Measurements from ENCODE around the gene UST.
"Not testable (repeated sequence)": the region's sequence is repeated elsewhere in the genome, so short reads cannot be mapped to it uniquely, and the experiment has no call there.

The UST gene

DNA sequence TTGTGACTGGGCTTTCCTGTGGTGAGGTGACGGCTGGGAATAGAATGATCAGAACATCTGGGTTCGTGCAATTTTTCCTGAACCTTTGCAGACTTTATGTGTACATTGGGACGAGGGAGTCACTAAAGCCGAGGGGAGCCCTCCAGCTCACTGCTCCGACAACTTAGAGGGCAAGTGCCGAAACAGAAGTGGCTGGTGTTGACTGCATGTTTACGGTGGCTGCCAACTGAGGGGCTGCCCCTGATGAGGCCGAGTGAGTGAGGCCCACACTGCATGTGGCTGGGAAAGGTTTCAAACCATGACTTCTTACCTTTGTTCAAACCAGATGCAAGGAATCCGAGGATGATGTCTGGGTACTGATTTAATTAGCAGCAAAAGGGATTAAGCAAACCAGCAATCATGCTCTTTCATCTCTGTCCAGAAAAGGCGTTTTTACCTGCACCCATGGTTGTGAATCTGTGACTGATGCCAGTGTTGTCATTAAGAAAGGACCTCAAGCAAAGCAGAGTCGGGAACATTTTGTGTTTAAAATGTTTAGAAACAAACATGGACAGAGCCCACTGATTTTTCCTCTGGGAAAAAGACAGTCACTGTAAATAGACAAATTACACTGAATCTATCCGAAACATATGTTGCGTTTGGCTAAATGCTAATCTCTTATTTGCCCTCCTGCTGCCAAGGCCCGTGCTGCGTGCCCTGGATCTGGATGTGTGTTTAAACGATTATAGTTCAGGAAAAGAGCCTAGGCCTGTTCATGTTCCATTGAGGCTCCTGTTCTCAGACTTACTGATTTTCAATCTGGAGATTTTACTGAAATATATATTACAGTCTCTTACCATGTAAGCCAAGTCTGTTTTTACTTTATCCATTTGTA is 105.1 kb downstream of the UST start:
- no peaks in the 10 kb centered on the region for H3K36me3 ChIP-seq (ENCODE audit: low read length)
- H4K20me1 ChIP-seq (ENCODE audit: low read depth, low read length), result no peaks in the 10 kb centered on the region
- H3K9me2 ChIP-seq (replicated peaks; ENCODE audit: insufficient read depth, low read length), result no peaks in the 10 kb centered on the region
- H3K27me3 ChIP-seq (ENCODE audit: low read length), result no peaks in the 10 kb centered on the region
- H2AFZ ChIP-seq (ENCODE audit: low read depth, low read length, severe bottlenecking), result no peak overlapping the region
- no peaks in the 10 kb centered on the region for H3F3A ChIP-seq (ENCODE audit: insufficient read depth)
- H3K27ac ChIP-seq (ENCODE audit: low read depth, low read length), result no peak overlapping the region
- H3K79me2 ChIP-seq (ENCODE audit: insufficient read depth, low read length), result no peaks in the 10 kb centered on the region
- no peak overlapping the region for H3K9ac ChIP-seq (ENCODE audit: low read length)
- no peak for TF ChIP-seq EZH2phosphoT487 (conservative IDR thresholded peaks at IDR 0.05; ENCODE audit: low read length)
- TF ChIP-seq, protein P1, sequence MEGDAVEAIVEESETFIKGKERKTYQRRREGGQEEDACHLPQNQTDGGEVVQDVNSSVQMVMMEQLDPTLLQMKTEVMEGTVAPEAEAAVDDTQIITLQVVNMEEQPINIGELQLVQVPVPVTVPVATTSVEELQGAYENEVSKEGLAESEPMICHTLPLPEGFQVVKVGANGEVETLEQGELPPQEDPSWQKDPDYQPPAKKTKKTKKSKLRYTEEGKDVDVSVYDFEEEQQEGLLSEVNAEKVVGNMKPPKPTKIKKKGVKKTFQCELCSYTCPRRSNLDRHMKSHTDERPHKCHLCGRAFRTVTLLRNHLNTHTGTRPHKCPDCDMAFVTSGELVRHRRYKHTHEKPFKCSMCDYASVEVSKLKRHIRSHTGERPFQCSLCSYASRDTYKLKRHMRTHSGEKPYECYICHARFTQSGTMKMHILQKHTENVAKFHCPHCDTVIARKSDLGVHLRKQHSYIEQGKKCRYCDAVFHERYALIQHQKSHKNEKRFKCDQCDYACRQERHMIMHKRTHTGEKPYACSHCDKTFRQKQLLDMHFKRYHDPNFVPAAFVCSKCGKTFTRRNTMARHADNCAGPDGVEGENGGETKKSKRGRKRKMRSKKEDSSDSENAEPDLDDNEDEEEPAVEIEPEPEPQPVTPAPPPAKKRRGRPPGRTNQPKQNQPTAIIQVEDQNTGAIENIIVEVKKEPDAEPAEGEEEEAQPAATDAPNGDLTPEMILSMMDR (IDR thresholded peaks at IDR 0.05; ENCODE audit: insufficient read depth, low read length, poor library complexity, severe bottlenecking), result no peak
- no peak overlapping the region for H3K4me2 ChIP-seq (ENCODE audit: low read depth, low read length, poor library complexity, severe bottlenecking)
- no peaks in the 10 kb centered on the region for H3K9me3 ChIP-seq (ENCODE audit: insufficient read depth, low read length)
- no peak overlapping the region for H3K4me3 ChIP-seq (ENCODE audit: insufficient read depth, low read length, poor library complexity, severe bottlenecking)

DNA sequence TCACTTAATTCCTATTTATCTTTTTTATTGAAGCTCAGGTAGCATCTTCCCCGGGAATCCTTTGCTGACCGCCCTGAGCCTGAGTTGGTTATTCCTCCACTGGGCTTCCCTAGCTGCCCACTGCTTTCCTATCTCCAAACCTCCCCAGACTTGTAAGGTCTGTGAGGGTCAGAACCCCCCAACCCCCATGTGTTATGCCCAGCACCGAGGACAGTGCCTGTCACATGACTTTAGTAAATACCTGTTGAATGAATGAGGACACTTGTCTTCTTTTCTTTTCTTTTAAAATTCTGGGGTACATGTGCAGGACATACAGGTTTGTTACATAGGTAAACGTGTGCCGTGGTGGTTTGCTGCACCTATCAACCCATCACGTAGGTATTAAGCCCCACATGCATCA is 105.9 kb downstream of the UST start:
- no peak overlapping the region for H3K27ac ChIP-seq (ENCODE audit: low read depth, low read length)
- no peaks in the 10 kb centered on the region for H3K9me2 ChIP-seq (replicated peaks; ENCODE audit: insufficient read depth, low read length)
- no peak overlapping the region for H3K9ac ChIP-seq (ENCODE audit: low read length)
- H4K20me1 ChIP-seq (ENCODE audit: low read depth, low read length), result no peaks in the 10 kb centered on the region
- H3K79me2 ChIP-seq (ENCODE audit: insufficient read depth, low read length), result no peaks in the 10 kb centered on the region
- TF ChIP-seq EZH2phosphoT487 (conservative IDR thresholded peaks at IDR 0.05; ENCODE audit: low read length), result no peak
- TF ChIP-seq, protein P1 (IDR thresholded peaks at IDR 0.05; ENCODE audit: insufficient read depth, low read length, poor library complexity, severe bottlenecking), result no peak
- no peaks in the 10 kb centered on the region for H3F3A ChIP-seq (ENCODE audit: insufficient read depth)
- H3K4me2 ChIP-seq (ENCODE audit: low read depth, low read length, poor library complexity, severe bottlenecking), result no peak overlapping the region
- H3K4me3 ChIP-seq (ENCODE audit: insufficient read depth, low read length, poor library complexity, severe bottlenecking), result no peak overlapping the region
- no peaks in the 10 kb centered on the region for H3K27me3 ChIP-seq (ENCODE audit: low read length)
- H3K9me3 ChIP-seq (ENCODE audit: insufficient read depth, low read length), result no peaks in the 10 kb centered on the region
- no peaks in the 10 kb centered on the region for H3K36me3 ChIP-seq (ENCODE audit: low read length)
- H2AFZ ChIP-seq (ENCODE audit: low read depth, low read length, severe bottlenecking), result no peak overlapping the region

- H3K79me2 ChIP-seq (ENCODE audit: insufficient read depth, low read length); H3K27me3 ChIP-seq (ENCODE audit: low read length); H2AFZ ChIP-seq (ENCODE audit: low read depth, low read length, severe bottlenecking); H3F3A ChIP-seq (ENCODE audit: insufficient read depth); H3K4me3 ChIP-seq (ENCODE audit: insufficient read depth, low read length, poor library complexity, severe bottlenecking); H3K9ac ChIP-seq (ENCODE audit: low read length); H3K4me2 ChIP-seq (ENCODE audit: low read depth, low read length, poor library complexity, severe bottlenecking); H3K9me3 ChIP-seq (ENCODE audit: insufficient read depth, low read length); H3K27ac ChIP-seq (ENCODE audit: low read depth, low read length); H3K36me3 ChIP-seq (ENCODE audit: low read length); H3K9me2 ChIP-seq (replicated peaks; ENCODE audit: insufficient read depth, low read length); H4K20me1 ChIP-seq (ENCODE audit: low read depth, low read length): not testable (repeated sequence)
These were observed 106.3 kb downstream of the UST start for GRCh38 chr6:148853113-148853512.

GRCh38 chr6:148854096-148854495 is 107.3 kb downstream of the UST start:
- Histone ChIP-seq H3K9me2 (replicated peaks; ENCODE audit: insufficient read depth, low read length) (no peaks in the 10 kb centered on the region), H3F3A (ENCODE audit: insufficient read depth) (no peaks in the 10 kb centered on the region), H3K27ac (ENCODE audit: low read depth, low read length) (no peak overlapping the region), H2AFZ (ENCODE audit: low read depth, low read length, severe bottlenecking) (no peak overlapping the region), H3K79me2 (ENCODE audit: insufficient read depth, low read length) (no peaks in the 10 kb centered on the region), H3K27me3 (ENCODE audit: low read length) (no peaks in the 10 kb centered on the region), H3K36me3 (ENCODE audit: low read length) (no peaks in the 10 kb centered on the region), H3K4me2 (ENCODE audit: low read depth, low read length, poor library complexity, severe bottlenecking) (no peak overlapping the region), H3K9ac (ENCODE audit: low read length) (no peak overlapping the region), H3K9me3 (ENCODE audit: insufficient read depth, low read length) (no peaks in the 10 kb centered on the region), H3K4me3 (ENCODE audit: insufficient read depth, low read length, poor library complexity, severe bottlenecking) (no peak overlapping the region), H4K20me1 (ENCODE audit: low read depth, low read length) (no peaks in the 10 kb centered on the region)
- no peak for TF ChIP-seq EZH2phosphoT487 (conservative IDR thresholded peaks at IDR 0.05; ENCODE audit: low read length)
- TF ChIP-seq, protein P1 (IDR thresholded peaks at IDR 0.05; ENCODE audit: insufficient read depth, low read length, poor library complexity, severe bottlenecking), result no peak

Measured in SU-DHL-6 (cell line).